Stimulated activated CD8-positive, alpha-beta memory T cell treated with anti-CD3 and anti-CD28 coated beads, Interleukin-15, amount 100 ng/mL, for 48 hours (primary cell): ENCODE data around the gene CD151.

Experiments
- DNase-seq, 2 donors: peaks; one replicate each; pipeline ENCODE4 v3.0.0-alpha.2; 2020; ENCODE audit warnings: low read depth in 2 of 2

Gene CD151

DNA sequence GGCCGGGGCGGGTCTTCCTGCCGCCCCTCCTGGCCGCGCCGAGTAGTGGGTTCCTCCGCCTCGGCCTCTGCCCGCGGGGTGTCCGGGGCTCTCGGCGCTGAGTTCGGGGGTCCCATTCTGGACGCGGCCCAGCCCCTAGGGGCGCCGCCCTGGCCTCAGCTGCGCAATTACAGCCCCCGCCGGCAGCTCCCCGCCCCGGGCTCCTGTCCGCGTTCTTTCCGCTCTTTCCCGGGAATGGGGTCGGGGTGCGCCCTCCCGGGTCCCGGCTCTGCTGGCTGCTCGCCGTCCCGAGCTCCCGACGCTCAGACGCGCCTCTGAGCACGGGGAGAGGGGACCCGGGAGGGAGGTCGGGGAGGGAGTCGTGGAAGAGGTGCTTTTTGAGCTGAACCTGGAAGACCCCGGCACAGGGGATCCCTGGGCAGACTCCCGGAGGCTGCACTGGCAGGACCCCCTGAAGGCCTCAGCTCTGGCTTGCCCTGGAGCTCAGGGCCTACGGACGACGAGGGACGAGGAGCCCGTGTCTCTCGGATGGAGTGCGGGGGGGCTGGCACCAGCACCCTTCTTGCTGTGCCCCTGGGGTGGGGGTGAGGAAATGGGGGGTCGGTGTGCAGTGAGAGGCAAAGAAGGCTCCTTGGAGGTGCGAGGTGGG, 10.5 kb downstream of the CD151 start:
- no peak for DNase-seq

DNA sequence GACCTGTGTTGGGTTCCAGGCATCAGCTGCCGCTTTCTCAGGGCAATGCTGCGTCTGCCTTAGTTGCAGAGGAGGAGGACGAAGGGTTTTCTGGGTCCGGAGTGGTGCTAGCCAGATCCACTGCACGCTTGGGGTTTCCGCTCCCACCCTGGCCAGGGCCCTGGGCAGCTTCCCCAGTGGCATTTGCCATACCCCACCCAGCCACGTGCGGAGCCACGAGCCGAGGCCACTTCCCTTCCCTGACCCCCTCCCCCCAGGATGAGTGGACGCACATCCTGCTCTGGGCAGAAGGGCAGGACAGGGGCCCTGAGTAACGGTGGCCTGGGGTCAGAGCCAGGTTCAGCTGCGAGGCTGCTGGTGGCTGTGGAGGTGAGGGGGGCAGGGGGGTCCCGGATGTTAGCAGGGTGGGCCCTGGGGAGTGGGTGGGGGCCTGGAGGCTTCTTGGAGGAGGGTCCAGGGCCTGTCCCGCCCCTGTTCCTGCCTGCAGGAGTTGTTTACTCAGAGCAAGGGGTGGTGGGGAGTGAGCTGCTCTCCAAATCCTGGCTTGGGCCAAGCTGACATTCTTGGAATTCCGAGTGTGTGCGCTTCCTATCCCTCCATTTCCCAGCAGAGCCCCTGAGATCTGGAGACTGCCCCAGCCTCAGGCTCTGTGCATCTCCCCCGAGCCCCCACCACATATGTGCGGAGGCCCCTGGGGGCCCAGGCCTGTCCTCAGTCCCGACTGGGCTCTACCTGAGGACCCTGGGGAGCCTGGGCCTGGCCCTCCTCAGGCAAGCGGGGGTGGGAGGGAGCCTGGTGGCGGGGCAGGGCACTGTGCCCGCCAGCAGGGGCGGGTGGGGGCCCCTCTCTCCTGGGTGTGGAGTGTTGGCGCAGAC, 11.3 kb downstream of the CD151 start:
- no peak for DNase-seq

GRCh38 chr11:844693-845644, 12.2 kb downstream of the CD151 start:
- no peak for DNase-seq

DNA sequence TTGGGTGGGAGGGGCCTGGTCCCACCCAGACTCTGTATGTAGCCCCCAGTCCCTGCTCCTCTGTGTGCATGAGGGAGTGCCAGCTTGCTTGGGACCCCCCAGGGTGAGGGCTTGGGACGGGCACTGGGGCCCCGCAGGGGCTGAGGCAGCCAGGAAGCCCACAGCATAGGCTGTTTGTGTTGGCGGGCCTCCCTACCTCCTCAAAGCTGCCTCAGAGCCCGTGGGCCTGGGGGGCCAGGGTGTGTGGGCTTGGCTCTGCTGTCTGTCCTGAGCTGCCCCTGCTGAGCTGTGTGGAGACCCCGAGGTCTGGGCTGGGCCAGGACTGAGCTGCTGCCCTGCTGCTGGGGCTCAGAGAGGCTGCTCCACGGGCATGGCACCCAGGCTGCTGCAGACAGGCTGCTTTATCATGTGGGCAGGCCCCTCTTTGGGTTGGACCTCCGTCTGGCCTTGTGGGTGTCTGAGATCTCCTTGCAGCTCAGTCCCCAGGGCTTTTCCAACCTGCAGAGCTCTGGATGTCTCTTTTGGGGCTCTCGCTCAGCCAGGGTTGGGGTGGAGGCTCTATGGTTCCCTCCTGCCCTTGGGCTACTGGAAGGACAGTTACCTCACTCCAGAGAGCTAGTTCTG, 13.2 kb downstream of the CD151 start:
- no peak for DNase-seq

- DNase-seq, result no peak
Observed at GRCh38 chr11:846496-847098, 13.8 kb downstream of the CD151 start.

GRCh38 chr11:847876-848275, 15.1 kb downstream of the CD151 start:
- DNase-seq, result no peak

- peak; percentile 41 to 52 for DNase-seq
Observed at GRCh38 chr11:848380-848931, 15.7 kb downstream of the CD151 start.

DNA sequence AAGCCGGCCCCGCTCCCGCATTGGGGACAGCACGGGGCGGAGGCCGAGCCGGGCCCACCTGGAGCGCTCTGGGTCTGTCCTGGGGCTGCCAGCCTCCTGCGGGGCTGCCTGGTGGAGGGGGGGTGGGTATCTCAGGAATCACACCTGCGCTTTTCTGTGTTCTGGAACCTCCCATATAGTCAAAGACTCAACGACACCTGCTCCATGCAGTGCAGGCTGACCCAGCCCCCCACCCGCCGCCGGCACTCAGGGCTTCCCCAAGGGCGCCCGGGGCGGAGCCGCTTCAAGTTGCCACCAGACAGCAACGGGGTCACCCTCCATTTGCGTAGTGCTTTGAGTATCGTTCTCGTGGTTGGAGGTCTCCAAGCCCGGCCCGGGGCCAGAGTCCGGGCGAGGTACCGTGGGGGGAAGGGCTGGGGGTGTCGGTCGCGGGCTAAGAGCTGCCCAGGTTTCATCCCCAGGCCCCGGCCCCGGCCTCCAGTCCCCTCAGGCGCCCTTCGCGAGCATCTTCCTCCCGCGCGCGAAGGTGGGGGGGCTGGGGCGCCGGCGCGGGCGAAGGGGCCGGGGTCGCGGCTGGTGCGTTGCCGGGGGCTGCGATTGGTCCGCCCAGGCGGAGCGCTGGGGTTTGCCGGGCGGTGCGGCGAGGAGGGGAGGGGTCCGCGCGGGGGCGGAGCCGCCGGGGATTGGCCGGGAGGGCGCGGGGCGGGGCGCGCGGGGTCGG, 16.5 kb downstream of the CD151 start:
- no peak for DNase-seq

DNA sequence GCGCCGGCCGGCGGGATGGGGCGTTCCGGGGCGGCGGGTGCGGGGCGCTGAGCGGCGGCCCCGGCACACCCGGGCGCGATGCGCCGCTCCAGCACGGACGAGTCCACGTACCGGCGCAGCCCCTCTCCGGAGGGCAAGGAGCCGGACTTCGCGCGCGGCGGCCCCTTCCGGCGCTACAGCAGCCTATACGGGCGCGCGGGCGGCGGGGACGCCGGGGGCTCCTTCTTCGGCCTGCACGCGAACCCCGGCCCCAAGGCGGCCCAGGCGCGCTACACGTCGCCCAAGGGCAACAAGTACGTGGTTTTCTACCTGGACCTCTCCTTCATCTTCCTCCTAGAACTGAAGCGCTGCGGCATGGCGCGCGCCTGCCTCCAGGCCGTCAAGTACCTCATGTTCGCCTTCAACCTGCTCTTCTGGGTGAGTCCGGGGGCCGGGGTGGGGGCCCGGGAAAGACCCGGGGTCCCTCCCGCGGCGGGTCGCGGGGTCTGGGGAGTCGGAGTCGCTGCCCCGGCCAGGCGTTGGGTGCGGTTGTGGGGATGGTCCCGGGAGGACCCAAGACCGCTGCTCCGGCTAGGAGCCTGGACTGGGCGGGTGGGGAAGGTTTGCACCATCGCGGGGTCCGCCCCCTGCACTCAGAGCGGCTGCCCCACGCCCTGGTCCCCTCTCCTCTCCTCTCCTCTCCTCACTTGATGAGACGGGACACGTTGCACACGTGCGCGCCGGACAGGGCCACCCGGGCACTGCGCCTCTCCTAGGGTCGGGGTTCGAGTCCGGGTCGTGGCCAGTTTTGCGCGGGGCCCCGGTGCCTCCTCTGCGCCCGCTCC, 17.4 kb downstream of the CD151 start:
- DNase-seq, result no peak

GRCh38 chr11:850775-851763, 18.3 kb downstream of the CD151 start:
- DNase-seq, result no peak

GRCh38 chr11:852762-853161, 20.0 kb downstream of the CD151 start:
- no peak for DNase-seq

- no peak for DNase-seq
Observed at GRCh38 chr11:853682-854448, 21.1 kb downstream of the CD151 start.

DNA sequence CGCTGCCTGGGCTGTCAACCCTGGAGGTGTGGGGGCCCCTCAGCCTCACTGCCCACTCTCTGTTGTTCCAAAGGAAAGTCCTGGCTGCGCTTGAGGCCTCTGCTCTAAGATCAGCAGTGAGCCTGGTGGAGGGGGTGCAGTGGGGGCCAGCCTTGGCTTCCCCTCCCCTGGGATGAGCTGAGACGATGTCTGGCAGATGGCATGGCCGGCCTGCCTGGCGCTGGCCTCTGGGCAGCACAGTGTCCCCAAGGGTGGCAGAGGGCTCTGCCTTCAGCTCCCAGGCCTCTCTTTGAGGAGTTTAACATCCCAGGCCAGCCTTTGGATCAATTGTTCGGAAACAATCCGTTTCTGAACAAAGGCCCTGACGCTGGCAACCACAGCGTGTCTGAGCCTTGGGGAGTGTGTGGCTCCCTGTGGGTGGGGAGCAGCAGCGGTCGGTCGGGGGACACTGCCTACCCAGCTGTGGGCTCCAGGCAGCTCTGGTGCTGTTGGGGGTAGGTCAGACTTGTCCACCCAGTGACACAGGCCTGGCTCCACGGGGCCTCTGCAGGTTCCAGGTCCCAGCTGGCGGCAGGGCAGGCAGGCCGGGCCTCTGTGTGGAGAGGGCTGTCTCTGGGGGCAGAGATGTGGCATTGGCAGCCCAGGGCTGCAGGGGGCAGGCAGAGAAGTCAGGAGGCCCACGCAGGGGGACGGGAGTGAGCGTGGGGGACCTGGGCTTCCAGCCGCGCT, 22.0 kb downstream of the CD151 start:
- no peak for DNase-seq

- DNase-seq, result no peak
Observed at GRCh38 chr11:855330-855674, 22.6 kb downstream of the CD151 start.

GRCh38 chr11:855796-856195, 23.0 kb downstream of the CD151 start:
- no peak for DNase-seq

DNA sequence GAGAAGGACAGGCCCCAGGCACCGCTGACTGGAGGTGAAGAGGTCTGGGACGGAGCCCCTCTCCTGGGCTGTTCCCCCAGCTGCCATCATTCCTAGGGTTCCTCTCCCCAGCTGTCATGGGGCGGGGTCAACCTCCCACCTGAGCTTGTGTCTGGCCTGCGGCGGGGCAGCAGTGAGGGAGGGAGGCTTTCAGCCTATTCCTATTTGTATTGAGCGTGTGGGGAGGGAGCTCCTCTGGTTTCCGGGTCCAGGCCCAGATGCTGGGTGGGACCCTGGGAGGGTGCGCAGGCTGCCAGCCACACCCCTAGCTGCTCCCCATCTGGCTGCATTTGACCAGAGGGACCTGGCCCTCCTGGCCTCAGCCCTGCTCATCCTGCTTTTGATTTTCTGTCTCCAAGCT, 23.6 kb downstream of the CD151 start:
- no peak for DNase-seq
